Activated CD4-positive, alpha-beta memory T cell treated with anti-CD3 and anti-CD28 coated beads, Interleukin-2, amount 10 ng/mL, durations not matched to agents 7 days and 5 days (primary cell): ENCODE results near the gene IRF9. TPM values are rescaled to one million over a fixed set of nuclear protein-coding genes. Genes with fewer than 3 reads are reported as not detected.
A peak's percentile ranks its signal among the peaks of the same experiment; 100 is the strongest.

Experiments used
- CTCF ChIA-PET: fragments of 350-600 bp; sonication (Branson Sonifier 250); formaldehyde crosslinking; loops from one replicate; lab custom pipeline; 2021; ENCODE audit warnings: antibody characterized with exemption, inconsistent platforms; lab: Charles Lee
- POLR2A ChIA-PET: fragments of 350-600 bp; sonication (Branson Sonifier 250); formaldehyde crosslinking; loops from one replicate; lab custom pipeline; 2021; ENCODE audit warnings: antibody characterized with exemption; lab: Charles Lee
- DNase-seq: peaks from one replicate; pipeline ENCODE4 v3.0.0-alpha.2; 2020
- H3K27ac Mint-ChIP-seq: one replicate; pipeline ENCODE4 v1.8.0; 2021; ENCODE audit warnings: mild to moderate bottlenecking, mixed read lengths
- H3K27me3 Mint-ChIP-seq: one replicate; pipeline ENCODE4 v1.8.0; 2021; ENCODE audit warnings: mixed read lengths
- H3K36me3 Mint-ChIP-seq: one replicate; pipeline ENCODE4 v1.8.0; 2021; ENCODE audit warnings: low read depth, mixed read lengths
- H3K4me1 Mint-ChIP-seq: one replicate; pipeline ENCODE4 v1.8.0; 2021; ENCODE audit warnings: mixed read lengths
- H3K4me3 Mint-ChIP-seq: one replicate; pipeline ENCODE4 v1.8.0; 2021; ENCODE audit warnings: mild to moderate bottlenecking, mixed read lengths
- H3K9me3 Mint-ChIP-seq: one replicate; pipeline ENCODE4 v1.8.0; 2021; ENCODE audit warnings: mixed read lengths
- total RNA-seq, 2 experiments: library from RNA; stranded (reverse); gene quantifications; one replicate each; pipeline ENCODE4 v1.2.3, GENCODE V29; 2021

The IRF9 gene, protein sequence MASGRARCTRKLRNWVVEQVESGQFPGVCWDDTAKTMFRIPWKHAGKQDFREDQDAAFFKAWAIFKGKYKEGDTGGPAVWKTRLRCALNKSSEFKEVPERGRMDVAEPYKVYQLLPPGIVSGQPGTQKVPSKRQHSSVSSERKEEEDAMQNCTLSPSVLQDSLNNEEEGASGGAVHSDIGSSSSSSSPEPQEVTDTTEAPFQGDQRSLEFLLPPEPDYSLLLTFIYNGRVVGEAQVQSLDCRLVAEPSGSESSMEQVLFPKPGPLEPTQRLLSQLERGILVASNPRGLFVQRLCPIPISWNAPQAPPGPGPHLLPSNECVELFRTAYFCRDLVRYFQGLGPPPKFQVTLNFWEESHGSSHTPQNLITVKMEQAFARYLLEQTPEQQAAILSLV
- 100 to 1,000 TPM; 262 to 267 TPM for total RNA-seq

DNA sequence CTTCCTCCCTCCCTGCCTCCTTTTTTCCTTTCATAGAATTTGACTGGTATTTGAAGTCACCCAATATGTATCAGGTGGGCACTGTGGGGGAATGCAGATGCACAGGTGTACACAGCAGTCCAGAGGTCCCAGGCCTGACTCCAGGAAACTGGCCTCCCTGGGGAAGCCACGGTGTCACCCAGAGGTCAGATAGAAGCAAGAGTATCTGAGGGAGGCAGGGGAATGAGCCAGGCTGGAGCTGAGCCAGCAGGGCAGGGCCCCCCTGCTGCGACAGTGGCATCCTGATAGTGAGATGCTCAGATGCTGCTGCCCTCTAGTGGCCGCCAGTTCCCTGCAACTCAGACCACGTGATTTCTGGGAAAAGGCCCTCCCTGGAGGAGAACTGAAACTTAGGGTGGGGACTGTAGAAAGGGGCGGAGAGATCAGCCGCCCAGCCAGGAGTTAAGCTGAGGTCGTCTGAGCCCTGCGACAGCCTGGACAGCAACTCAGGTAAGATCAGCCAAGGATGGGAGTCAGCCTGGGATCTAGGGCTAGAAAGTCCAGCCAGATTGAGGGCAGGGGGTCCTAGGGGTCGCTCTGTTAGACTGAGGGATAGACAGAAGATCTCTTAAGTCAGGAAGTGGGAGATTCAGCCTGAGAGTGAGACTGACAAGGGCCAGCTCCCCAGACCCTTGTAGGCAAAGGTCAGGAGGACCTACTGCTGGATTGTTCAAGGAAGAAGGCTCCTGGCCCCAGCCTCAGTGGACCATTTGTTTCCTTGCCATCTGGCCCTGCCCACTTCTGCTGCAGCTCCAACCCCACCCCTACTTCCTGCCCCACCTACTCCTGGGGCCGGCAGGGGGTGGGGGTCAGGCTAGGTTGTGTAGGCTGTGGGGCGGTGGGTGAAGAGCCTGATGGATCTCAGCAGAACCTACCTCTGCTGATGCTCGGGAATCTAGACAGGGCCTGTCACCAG is at the start of gene IRF9:
Gene IRF9 (plus strand): TSS at position 416 of the 955 bp plus-strand sequence. CDS start 880 bp downstream, outside the sequence.
- Mint-ChIP-seq H3K27me3 (no peaks in the 10 kb centered on the region), H3K9me3 (no peaks in the 10 kb centered on the region), H3K27ac (peak within 1 kb of the TSS; percentile 100), H3K36me3 (peaks cover 88% of the 10 kb centered on the region), H3K4me3 (peak within 1 kb of the TSS; percentile 100), H3K4me1 (peaks cover 56% of the 10 kb centered on the region)
- ChIA-PET CTCF (interaction anchor here (0.7 to 3.4 kb wide), 38 partner anchors 9 to 271 kb away, joined by 3 to 76 read pairs (median 7); partner anchors contain the start of genes CHMP4A, CIDEB, DCAF11 and EMC9), POLR2A (interaction anchor here (0.7 to 18.6 kb wide), 48 partner anchors 17 to 1154 kb away, joined by 3 to 652 read pairs (median 7); partner anchors contain the start of genes CARMIL3, CBLN3, CHMP4A and CIDEB)
- peak; percentile 99 for DNase-seq

DNA sequence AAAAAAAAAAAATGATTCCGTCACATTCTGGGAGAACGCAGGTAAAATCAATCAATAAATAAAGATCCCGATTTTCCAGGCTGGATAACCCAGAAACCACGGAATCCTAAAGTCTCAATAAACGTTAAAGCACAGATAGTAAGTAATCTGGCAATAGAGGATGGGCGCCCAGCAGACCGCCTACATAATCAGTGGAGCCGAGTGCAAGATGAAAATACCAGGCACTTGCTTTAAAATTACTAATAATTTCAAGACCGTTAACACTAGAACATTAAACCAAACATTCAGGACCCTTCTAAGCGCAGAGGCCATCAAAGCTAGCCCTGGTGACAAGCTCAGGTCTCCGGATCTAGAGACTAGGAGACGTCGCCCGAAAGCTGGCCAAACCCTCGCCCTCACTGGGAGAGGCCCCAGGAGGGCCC is 47.7 kb upstream of the IRF9 start:
- peak overlapping the region; percentile 100 for H3K27ac Mint-ChIP-seq
- POLR2A ChIA-PET, result interaction anchor here (0.6 to 12.4 kb wide), 31 partner anchors 8 to 317 kb away, joined by 3 to 448 read pairs (median 9); partner anchors contain the start of genes CARMIL3, CBLN3, CHMP4A and CIDEB
- H3K4me3 Mint-ChIP-seq, result peak overlapping the region; percentile 98
- CTCF ChIA-PET, result interaction anchor here (0.8 to 4.5 kb wide), 12 partner anchors 19 to 793 kb away, joined by 3 to 39 read pairs (median 10); partner anchors contain the start of genes DHRS4, EMC9, IRF9 and PCK2
- H3K4me1 Mint-ChIP-seq, result peaks cover 51% of the 10 kb centered on the region
- H3K36me3 Mint-ChIP-seq, result peaks cover 28% of the 10 kb centered on the region
- H3K9me3 Mint-ChIP-seq, result no peaks in the 10 kb centered on the region
- DNase-seq, result no peak
- no peaks in the 10 kb centered on the region for H3K27me3 Mint-ChIP-seq

DNA sequence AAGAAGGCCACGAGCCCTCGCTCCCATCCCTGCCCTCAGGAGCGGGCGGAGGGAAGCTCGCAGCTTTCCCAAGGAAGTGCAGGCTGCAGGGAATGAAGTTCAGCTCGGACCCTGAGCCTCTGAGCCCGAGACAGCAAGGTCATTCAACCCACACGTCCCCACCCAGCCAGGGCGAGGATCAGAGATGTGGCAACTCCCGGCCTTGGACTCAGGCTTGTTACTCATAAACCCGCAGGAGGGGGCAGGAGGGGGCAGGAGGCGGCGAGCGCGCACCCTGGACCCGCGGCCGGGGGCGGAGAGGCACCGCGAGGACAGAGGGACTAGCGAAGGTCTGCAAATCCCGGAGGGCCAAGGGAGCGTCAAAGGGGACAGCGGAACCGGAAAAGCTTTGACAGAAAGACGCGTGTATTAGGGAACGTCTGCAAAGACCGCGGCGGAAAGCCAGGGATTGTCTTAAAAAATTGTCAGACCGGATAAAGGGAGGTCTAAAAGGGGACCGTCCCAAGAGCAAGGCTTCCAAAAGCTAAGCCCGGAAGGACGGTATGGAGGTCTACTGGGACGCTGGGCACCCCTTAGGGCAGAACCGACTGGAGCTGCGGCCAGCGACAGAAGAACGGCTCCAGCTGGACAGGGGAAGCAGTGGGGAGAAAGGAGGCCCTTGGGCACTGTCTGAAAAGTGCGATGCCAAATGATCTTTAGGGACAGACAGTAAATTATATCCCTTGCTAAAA is 47.1 kb upstream of the IRF9 start:
- Mint-ChIP-seq H3K4me3 (peak overlapping the region; percentile 98), H3K9me3 (no peaks in the 10 kb centered on the region), H3K27me3 (no peaks in the 10 kb centered on the region), H3K4me1 (peaks cover 48% of the 10 kb centered on the region), H3K27ac (peak overlapping the region; percentile 100), H3K36me3 (peaks cover 34% of the 10 kb centered on the region)
- CTCF ChIA-PET, result interaction anchor here (0.5 to 4.5 kb wide), 23 partner anchors 12 to 793 kb away, joined by 3 to 39 read pairs (median 7); partner anchors contain the start of genes CARMIL3, CIDEB, DHRS4 and EMC9
- POLR2A ChIA-PET, result interaction anchor here (0.8 to 12.4 kb wide), 44 partner anchors 9 to 323 kb away, joined by 3 to 448 read pairs (median 6); partner anchors contain the start of genes CARMIL3, CBLN3, CHMP4A and CIDEB
- DNase-seq, result peak; percentile 86

DNA sequence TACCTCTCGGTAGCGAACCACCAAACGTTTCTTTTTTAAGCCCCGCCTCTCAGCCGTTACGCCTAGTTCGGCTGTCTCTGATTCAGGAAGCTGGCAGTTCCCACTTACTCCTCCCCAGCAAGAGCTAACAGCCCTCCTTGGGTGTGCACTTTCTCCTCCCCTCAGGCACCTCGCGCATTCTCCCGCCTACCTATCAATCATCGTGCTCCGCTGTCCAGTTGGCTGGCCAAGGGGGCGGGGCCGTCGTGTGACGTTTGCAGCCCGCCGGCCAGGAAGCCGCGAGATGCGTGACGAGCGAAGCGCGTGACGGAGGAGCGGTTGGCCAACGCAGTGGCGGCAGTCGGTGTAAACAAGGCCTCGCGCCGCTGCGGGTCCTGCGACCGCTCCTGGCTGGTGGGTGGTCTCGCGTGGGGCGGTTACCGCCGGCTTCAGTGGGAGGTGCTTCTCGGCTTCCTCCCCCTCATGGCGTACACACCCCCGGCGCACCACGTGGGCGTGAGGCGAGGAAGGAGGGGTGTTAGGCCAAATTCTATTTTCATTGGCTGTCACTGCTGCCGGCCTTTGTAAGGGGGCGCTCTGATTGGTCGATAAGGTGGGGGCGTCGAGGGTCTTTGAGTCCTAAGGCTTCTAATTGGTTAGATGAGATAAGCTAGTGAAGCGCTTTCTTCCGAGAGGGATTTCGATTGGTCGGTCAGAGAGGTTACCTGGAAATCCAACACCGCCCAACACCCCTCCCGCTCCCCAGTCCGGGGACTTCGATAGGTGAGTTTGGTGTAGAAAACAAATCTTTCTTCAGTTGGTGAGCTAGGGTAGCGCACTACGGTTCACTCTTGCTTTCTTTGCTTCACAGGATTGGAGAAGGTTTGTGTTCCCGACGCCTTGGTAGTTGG is 46.3 kb upstream of the IRF9 start, which contains the start of the genes DCAF11 and NRL:
Gene DCAF11 (plus strand): TSS at position 246 of the 890 bp plus-strand sequence. CDS start 818 bp downstream, outside the sequence.
Gene NRL (minus strand): TSS at position 418 of the 890 bp plus-strand sequence. CDS start 32,101 bp downstream, outside the sequence.
- DNase-seq, result peak; percentile 98
- ChIA-PET POLR2A (interaction anchor here (0.8 to 12.4 kb wide), 47 partner anchors 10 to 327 kb away, joined by 3 to 448 read pairs (median 6); partner anchors contain the start of genes CARMIL3, CBLN3, CHMP4A and CIDEB), CTCF (interaction anchor here (1.0 to 4.5 kb wide), 23 partner anchors 10 to 794 kb away, joined by 3 to 39 read pairs (median 7); partner anchors contain the start of genes CARMIL3, CIDEB, DHRS4 and EMC9)
- no peaks in the 10 kb centered on the region for H3K27me3 Mint-ChIP-seq
- peaks cover 42% of the 10 kb centered on the region for H3K4me1 Mint-ChIP-seq
- H3K27ac Mint-ChIP-seq, result peak within 1 kb of the TSS; percentile 100
- H3K4me3 Mint-ChIP-seq, result peak within 1 kb of the TSS; percentile 98
- no peaks in the 10 kb centered on the region for H3K9me3 Mint-ChIP-seq
- peaks cover 42% of the 10 kb centered on the region for H3K36me3 Mint-ChIP-seq

DNA sequence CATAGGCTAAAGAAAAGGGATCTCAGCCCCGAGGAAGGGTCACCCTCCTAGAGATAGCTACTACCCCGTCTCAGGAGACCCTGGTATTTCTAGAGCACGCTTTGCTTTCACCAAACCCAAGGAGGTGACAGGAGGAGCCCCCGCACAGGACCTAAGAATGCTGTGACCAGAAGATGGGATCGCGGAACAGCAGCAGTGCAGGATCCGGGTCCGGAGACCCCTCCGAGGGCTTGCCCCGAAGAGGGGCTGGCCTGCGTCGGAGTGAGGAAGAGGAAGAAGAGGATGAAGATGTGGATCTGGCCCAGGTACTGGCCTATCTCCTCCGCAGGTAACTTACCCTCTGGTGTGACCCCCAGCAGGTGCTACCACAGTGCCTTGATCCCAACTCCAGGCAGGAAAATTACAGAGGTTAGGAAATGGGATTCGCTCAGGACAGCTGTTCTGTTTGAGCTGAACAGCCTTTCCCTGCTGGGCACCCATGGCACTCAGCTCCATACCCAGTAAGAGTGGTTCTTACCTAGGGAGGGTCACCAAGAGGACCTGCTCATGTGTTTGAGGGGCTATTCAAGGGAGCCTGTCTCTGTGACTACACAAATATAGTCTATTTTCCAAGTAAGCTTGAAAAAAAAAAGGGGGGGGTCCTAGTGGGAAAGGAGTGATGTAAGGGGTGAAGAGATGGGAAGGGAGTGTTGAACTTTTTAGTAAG is 45.5 kb upstream of the IRF9 start:
- ChIA-PET CTCF (interaction anchor here (0.6 to 4.5 kb wide), 19 partner anchors 9 to 1350 kb away, joined by 3 to 39 read pairs (median 8); partner anchors contain the start of genes CARMIL3, CIDEB, EMC9 and IRF9), POLR2A (interaction anchor here (0.9 to 12.4 kb wide), 28 partner anchors 9 to 326 kb away, joined by 3 to 448 read pairs (median 10); partner anchors contain the start of genes CARMIL3, CBLN3, CHMP4A and EMC9)
- Mint-ChIP-seq H3K4me3 (peak overlapping the region; percentile 98), H3K9me3 (no peaks in the 10 kb centered on the region), H3K27me3 (no peaks in the 10 kb centered on the region), H3K36me3 (peaks cover 45% of the 10 kb centered on the region), H3K27ac (peak overlapping the region; percentile 100), H3K4me1 (peaks cover 39% of the 10 kb centered on the region)
- DNase-seq, result no peak

DNA sequence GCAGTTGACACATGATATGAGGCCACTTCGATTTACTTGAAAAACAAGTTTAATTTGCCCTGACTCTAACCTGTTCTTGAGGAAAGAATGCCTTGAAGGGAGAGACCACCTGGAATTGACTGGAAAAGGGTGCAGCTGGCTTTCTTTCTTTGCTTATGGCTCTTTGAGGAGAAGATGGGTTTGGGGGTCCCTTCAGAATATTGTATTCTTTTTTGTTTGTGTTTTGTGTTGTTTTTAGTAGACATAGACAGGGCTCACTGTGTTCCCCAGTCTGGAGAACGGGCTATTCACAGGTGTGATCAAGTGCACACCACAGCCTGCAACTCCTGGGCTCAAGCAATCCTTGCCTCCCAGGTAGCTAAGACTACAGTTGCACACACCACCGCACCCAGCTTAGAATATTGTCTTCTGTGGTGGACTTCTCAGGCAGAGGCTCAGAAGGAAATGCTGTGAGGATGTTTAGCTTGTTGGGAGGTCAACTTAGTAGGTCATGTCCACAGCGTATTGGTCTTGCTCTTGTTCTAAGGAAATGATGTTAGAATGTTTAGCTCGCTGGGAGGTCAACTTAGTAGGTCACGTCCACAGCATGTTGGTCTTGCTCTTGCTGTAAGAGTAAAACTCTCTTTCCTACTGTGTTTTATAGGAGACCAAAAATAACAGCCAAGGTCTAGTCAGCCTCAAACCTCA is 44.8 kb upstream of the IRF9 start:
- DNase-seq, result no peak
- Mint-ChIP-seq H3K9me3 (no peaks in the 10 kb centered on the region), H3K27me3 (no peaks in the 10 kb centered on the region), H3K36me3 (peaks cover 52% of the 10 kb centered on the region), H3K4me1 (peaks cover 33% of the 10 kb centered on the region), H3K27ac (peak overlapping the region; percentile 100), H3K4me3 (peak overlapping the region; percentile 98)
- POLR2A ChIA-PET, result interaction anchor here (1.2 to 12.4 kb wide), 8 partner anchors 10 to 314 kb away, joined by 6 to 448 read pairs (median 30); partner anchors contain the start of genes CBLN3, CHMP4A, EMC9 and FITM1
- CTCF ChIA-PET, result interaction anchor here (0.6 to 4.5 kb wide), 8 partner anchors 22 to 1351 kb away, joined by 3 to 39 read pairs (median 11); partner anchors contain the start of genes CIDEB, IRF9 and PCK2

DNA sequence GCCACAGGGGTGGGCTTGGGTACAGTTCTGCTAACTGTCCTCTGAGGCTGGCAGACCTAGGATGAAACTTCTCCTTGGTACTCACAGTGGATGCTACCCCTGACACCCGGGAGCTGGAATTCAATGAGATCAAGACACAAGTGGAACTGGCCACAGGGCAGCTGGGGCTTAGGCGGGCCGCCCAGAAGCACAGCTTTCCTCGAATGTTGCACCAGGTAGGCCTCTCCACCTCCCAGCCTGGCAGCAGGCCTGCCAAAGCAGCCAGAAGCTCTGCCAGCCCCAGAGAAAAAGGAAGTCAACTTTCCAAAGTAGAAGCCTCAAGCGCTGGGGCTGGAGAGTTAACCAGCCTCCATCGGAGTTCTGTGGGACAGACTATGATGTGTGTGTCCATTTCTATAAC is 43.9 kb upstream of the IRF9 start:
- ChIA-PET CTCF (interaction anchor here (1.3 to 4.5 kb wide), 3 partner anchors 27 to 216 kb away, joined by 4 to 35 read pairs (median 5); partner anchors contain the start of gene IRF9), POLR2A (interaction anchor here (1.4 to 12.4 kb wide), 6 partner anchors 10 to 44 kb away, joined by 3 to 448 read pairs (median 68); partner anchors contain the start of genes EMC9, FITM1, IRF9 and PCK2)
- no peak for DNase-seq
- no peaks in the 10 kb centered on the region for H3K9me3 Mint-ChIP-seq
- H3K4me3 Mint-ChIP-seq, result no peak overlapping the region
- peaks cover 57% of the 10 kb centered on the region for H3K36me3 Mint-ChIP-seq
- H3K27me3 Mint-ChIP-seq, result no peaks in the 10 kb centered on the region
- H3K4me1 Mint-ChIP-seq, result peaks cover 33% of the 10 kb centered on the region
- no peak overlapping the region for H3K27ac Mint-ChIP-seq

DNA sequence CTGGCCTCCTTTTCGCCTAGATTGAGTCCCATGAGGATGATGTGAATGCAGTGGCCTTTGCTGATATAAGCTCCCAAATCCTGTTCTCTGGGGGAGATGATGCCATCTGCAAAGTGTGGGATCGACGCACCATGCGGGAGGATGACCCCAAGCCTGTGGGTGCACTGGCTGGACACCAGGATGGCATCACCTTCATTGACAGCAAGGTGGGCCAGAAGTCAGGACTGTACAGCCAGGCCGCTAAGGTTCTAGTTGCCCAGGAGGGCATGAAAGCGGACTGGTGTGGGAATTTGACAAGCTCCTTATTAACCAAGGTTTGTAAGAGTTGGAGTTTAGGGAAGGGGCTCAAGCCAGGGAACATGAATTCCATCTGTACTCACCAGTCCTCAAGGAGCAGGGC is 41.4 kb upstream of the IRF9 start:
- Mint-ChIP-seq H3K36me3 (peaks cover 76% of the 10 kb centered on the region), H3K27ac (no peak overlapping the region), H3K4me3 (no peak overlapping the region), H3K27me3 (no peaks in the 10 kb centered on the region), H3K9me3 (no peaks in the 10 kb centered on the region), H3K4me1 (peaks cover 33% of the 10 kb centered on the region)
- no peak for DNase-seq
- ChIA-PET CTCF (interaction anchor here (1.2 to 2.0 kb wide), 2 partner anchors 24 to 62 kb away, joined by 3 to 4 read pairs; no protein-coding TSS in a partner anchor), POLR2A (interaction anchor here (12.4 kb wide), 1 partner anchor 19 kb away, joined by 448 read pairs; the partner anchor contains the start of genes EMC9, FITM1, PSME1 and PSME2)

DNA sequence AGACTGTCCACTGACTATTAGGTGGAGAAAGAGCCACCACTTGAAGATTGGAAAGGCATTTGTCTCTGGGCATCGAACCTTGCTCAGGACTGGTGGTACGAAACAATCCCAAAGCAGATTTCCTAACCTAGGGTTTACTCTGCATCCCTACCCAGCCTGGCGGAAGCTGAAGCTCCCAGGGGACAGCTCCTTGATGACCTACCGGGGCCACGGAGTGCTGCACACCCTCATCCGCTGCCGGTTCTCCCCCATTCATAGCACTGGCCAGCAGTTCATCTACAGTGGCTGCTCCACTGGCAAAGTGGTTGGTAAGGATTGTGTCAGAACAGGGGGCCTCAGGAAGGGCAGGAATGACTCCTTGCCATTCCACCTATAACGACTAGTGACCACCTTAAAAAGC is 39.9 kb upstream of the IRF9 start:
- H3K9me3 Mint-ChIP-seq, result no peaks in the 10 kb centered on the region
- CTCF ChIA-PET, result no interaction called here

More for the DNA sequence above, 39.9 kb upstream of the IRF9 start:
- Mint-ChIP-seq H3K36me3 (peaks cover 71% of the 10 kb centered on the region), H3K27ac (no peak overlapping the region), H3K27me3 (no peaks in the 10 kb centered on the region), H3K4me1 (peaks cover 20% of the 10 kb centered on the region), H3K4me3 (no peak overlapping the region)
- DNase-seq, result no peak
- POLR2A ChIA-PET, result interaction anchor here (1.2 to 12.4 kb wide), 2 partner anchors 18 to 40 kb away, joined by 3 to 448 read pairs; partner anchors contain the start of genes EMC9, FITM1, IRF9 and PSME1
